Hippocampal formation (tissue), 2 donors: ENCODE data around the gene BICD1.
"Not testable (repeated sequence)": the region's sequence is repeated elsewhere in the genome, so short reads cannot be mapped to it uniquely, and the experiment has no call there.

Experiments
- DNase-seq, 2 donors: peaks; one replicate each; lab custom pipeline; 2025; lab: John Stamatoyannopoulos, UW

Gene BICD1

GRCh38 chr12:32146074-32146873 is 39.6 kb downstream of the BICD1 start:
- DNase-seq: no peak

- no peak for DNase-seq
Observed at GRCh38 chr12:32148372-32148771, 41.7 kb downstream of the BICD1 start.

GRCh38 chr12:32149489-32149888 is 42.8 kb downstream of the BICD1 start:
- no peak for DNase-seq

GRCh38 chr12:32151086-32151485 is 44.4 kb downstream of the BICD1 start:
- DNase-seq: no peak

- no peak for DNase-seq
Observed at GRCh38 chr12:32151552-32151951, 44.9 kb downstream of the BICD1 start.

GRCh38 chr12:32155041-32155440 is 48.4 kb downstream of the BICD1 start:
- DNase-seq: no peak

GRCh38 chr12:32155961-32156529 is 49.4 kb downstream of the BICD1 start:
- no peak for DNase-seq

- no peak for DNase-seq
Observed at GRCh38 chr12:32158525-32158924, 51.9 kb downstream of the BICD1 start.

- no peak for DNase-seq
Observed at GRCh38 chr12:32159381-32159780, 52.7 kb downstream of the BICD1 start.

GRCh38 chr12:32159925-32160324 is 53.3 kb downstream of the BICD1 start:
- peak in 1 of 2 donors; percentile 38 for DNase-seq

- no peak for DNase-seq
Observed at GRCh38 chr12:32161058-32161457, 54.4 kb downstream of the BICD1 start.

- DNase-seq: no peak
Observed at GRCh38 chr12:32163596-32163995, 56.9 kb downstream of the BICD1 start.

GRCh38 chr12:32166510-32166909 is 59.9 kb downstream of the BICD1 start:
- DNase-seq: no peak

GRCh38 chr12:32170437-32170998 is 63.9 kb downstream of the BICD1 start:
- DNase-seq: no peak

- no peak for DNase-seq
Observed at GRCh38 chr12:32171211-32171610, 64.6 kb downstream of the BICD1 start.

- DNase-seq: no peak
Observed at GRCh38 chr12:32176606-32177005, 70.0 kb downstream of the BICD1 start.

- DNase-seq: no peak
Observed at GRCh38 chr12:32178341-32179010, 71.8 kb downstream of the BICD1 start.

- DNase-seq: no peak
Observed at GRCh38 chr12:32179011-32179395, 72.4 kb downstream of the BICD1 start.

- no peak for DNase-seq
Observed at GRCh38 chr12:32181498-32182175, 75.0 kb downstream of the BICD1 start.

- DNase-seq: no peak
Observed at GRCh38 chr12:32183650-32184049, 77.0 kb downstream of the BICD1 start.

- not testable (repeated sequence) for DNase-seq
Observed at GRCh38 chr12:32187127-32187526, 80.5 kb downstream of the BICD1 start.

- DNase-seq: no peak
Observed at GRCh38 chr12:32191445-32191844, 84.8 kb downstream of the BICD1 start.
